Cardiac fibroblast (primary cell): Measurements from ENCODE around the gene PGM1.

ENCODE experiments used
- DNase-seq, 2 donors: peaks; one replicate each; pipeline versions ENCODE4 v3.0.0 to v3.0.0-alpha.2; 2010; ENCODE audit warnings: low read depth in 2 of 2
- H3K4me3 ChIP-seq, 2 donors: replicated peaks in 1 of 2; 1 replicate in 1 of 2; 2 replicates in 1 of 2; pipeline ENCODE4 v1.5.1; 2011; ENCODE audit warnings: low read depth in 2 of 2, low read length in 2 of 2, mild to moderate bottlenecking in 2 of 2, moderate library complexity in 1 of 2
- TF ChIP-seq, protein P1 (sequence below): IDR thresholded peaks from one replicate; pipeline ENCODE4 v1.5.1; 2011; ENCODE audit warnings: low read depth, mild to moderate bottlenecking, low read length, inconsistent platforms

The PGM1 gene

DNA sequence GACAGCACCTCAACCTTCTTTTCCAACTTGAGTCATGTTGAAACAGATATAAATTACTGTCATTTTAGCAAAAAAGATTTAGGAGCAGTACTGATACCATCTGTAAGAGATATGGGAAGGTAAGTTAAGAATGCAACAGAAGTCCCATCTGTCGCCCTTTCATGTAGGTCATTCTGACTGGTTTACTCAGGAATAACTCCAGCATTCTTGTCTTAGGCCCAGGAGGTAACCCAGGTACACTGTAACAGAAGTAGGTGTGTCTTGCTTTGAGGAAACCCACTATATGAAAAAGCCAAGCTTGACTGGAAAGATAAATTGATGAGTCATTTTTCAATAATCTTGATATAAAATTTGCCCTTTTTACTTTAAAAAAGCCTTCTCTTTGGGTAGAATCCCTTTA is 35.4 kb downstream of the PGM1 start:
- DNase-seq = no peak
- TF ChIP-seq, protein P1, sequence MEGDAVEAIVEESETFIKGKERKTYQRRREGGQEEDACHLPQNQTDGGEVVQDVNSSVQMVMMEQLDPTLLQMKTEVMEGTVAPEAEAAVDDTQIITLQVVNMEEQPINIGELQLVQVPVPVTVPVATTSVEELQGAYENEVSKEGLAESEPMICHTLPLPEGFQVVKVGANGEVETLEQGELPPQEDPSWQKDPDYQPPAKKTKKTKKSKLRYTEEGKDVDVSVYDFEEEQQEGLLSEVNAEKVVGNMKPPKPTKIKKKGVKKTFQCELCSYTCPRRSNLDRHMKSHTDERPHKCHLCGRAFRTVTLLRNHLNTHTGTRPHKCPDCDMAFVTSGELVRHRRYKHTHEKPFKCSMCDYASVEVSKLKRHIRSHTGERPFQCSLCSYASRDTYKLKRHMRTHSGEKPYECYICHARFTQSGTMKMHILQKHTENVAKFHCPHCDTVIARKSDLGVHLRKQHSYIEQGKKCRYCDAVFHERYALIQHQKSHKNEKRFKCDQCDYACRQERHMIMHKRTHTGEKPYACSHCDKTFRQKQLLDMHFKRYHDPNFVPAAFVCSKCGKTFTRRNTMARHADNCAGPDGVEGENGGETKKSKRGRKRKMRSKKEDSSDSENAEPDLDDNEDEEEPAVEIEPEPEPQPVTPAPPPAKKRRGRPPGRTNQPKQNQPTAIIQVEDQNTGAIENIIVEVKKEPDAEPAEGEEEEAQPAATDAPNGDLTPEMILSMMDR = no peak
- H3K4me3 ChIP-seq = no peak overlapping the region

DNA sequence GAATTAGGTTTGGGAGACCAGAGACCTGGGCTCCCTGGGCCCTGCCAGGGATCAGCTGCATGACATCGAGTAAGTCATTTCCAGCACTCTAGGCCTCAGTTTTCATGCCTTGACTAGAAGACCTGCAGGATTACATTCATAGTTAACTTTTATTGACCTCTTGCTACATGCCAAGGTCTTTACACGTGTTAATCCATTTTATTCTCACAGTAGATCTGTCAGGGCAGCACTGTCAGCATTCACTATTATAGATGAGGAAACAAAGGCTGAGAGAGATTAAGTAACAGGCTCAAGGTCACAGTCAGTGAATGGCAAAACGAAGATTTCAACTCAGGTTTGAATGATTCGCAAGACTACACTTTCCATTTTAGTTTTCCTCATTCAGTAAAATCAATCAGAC is 37.0 kb downstream of the PGM1 start:
- no peak overlapping the region for H3K4me3 ChIP-seq
- TF ChIP-seq, protein P1 = no peak
- DNase-seq = no peak

DNA sequence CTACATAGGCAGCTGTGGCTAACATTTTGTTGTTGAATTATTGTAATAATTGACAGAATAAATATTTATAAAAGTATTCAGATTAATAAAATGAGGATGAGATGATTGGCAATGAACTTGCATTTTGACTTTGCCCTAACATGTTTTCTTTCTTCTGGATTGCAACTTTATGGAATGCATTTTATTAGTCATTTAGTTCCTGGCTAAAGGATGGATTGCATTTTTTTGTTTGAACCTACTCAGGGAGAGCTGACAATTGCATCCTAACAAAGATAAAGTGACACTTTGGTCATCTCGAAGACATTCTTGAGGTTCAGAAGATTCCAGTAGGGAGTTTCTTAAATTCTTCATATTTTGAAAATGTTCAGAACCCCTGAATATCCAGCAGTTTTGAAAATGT is 37.5 kb downstream of the PGM1 start:
- peak; percentile 17 to 26 for DNase-seq
- TF ChIP-seq, protein P1 = no peak
- no peak overlapping the region for H3K4me3 ChIP-seq

DNA sequence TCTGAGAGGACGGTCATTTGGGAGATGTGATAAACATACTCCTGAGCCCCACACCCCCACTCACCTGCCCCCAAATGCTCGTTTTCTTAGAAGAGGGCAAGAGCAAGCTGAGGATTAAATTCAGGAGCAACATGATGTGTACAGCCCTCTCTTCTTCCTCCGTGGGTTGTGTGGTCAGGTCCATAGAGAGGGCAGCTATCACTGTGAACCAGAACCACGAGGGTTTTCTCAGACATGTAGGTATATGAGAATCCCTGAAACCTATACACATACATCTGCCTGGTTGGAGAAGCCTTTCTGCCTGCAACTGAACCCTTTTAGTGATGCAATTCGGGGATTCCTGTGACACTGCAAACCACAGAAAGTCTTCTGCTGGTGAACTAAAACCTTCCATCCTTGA is 38.9 kb downstream of the PGM1 start:
- TF ChIP-seq, protein P1 = no peak
- H3K4me3 ChIP-seq = no peak overlapping the region
- DNase-seq = no peak

DNA sequence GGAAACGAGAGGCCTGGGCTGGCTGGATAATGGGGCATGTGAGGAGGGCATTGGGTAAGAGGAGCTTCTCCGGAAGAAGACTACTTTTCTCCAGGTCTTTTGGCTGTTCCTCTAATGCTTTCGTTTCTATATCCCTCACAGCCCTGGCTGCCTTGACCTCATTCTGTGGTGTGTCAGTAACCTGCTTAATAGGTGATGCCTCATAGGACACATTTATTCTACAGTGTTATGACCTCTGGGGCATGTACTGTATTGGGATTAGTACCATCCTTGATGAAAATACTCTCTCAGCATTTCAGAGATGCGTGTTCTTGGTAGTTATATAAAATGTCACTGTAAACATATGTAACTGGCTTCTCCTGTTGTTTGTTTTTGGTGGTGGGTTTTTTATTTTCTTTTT is 40.1 kb downstream of the PGM1 start:
- TF ChIP-seq, protein P1 = no peak
- no peak for DNase-seq
- H3K4me3 ChIP-seq = no peak overlapping the region

DNA sequence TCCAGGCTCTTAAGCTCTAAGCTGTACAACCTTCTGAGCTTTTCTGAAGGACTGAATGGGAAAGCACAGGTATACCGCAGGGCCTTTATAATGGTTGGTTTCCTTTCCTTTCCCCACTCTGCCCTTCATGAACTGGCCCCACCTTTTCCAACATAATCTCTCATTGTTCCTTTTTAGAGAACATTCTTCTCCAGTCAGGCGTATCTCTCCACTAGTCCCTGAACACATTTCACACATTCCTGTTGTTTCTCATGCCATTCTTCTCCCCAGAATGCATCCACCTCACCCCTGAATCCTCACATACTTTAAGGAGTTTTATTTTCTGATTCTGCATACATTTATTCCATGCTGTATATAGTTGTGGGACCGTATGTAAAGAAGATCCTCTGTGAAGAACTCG is 41.3 kb downstream of the PGM1 start:
- H3K4me3 ChIP-seq = no peak overlapping the region
- DNase-seq = peak in 1 of 2 donors; percentile 18
- TF ChIP-seq, protein P1 = no peak

DNA sequence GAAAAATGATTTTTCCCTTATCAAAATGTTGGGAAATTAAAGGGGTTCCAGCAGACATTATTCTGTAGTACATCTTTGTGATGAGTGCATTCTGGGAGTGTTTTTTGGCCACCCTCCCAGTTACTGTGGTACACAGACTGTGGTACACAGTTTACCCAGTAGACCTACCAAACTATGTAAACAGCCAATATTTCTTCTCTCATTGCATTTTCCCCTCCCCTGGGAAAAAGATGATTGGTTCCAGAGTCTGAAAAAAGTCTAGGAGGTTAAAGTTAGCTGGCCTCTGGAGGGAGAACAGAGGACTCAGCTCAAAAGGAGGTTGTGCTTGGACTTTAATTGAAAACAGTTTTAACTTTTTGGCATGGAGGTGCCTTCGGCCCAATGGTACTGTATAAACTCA is 42.5 kb downstream of the PGM1 start:
- peak; percentile 49 to 74 for DNase-seq
- TF ChIP-seq, protein P1 = no peak
- no peak overlapping the region for H3K4me3 ChIP-seq
